ENCODE measurements around the gene ZNF740. TPM values are rescaled to one million over a fixed set of nuclear protein-coding genes. Genes with fewer than 3 reads are reported as not detected.
"Not testable (repeated sequence)": the region's sequence is repeated elsewhere in the genome, so short reads cannot be mapped to it uniquely, and the experiment has no call there.

Gene ZNF740, protein sequence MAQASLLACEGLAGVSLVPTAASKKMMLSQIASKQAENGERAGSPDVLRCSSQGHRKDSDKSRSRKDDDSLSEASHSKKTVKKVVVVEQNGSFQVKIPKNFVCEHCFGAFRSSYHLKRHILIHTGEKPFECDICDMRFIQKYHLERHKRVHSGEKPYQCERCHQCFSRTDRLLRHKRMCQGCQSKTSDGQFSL
- total RNA-seq = 56.8 TPM

DNA sequence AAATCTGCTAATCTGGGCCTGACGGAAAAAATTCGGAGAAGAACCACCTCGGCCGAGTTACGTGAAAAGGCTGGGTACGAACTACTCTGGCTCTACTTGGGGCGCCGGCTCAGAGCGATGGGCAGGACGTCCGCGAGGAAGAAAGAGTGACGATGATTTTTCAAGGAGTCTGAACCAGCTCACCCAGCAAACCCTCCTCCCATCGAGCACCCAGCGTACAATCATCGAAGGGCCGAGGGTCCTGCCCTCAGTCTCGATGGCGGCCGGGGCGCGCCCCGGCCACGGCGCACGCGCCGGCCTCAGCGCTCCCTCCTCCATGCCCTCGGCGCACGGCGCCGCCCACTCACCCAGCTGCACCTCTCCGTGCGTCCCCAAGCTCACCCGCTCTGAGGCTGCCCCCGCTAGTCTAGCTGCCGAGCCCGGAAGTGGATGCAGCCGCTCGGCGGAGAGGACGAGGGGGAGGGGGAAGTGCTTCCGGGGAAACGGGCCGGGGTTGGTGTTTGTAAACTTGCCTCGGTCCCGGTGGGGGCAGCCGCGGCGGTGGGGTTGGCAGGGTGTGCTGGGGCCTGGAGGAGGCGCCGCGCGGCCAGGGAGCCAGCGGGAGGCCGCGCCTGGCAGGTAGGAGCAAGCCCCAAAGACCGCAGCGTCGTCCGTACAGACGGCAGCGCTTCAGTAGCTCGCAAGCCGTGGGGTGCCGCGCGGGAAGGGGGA is at the start of gene ZNF740, which contains the start of gene CSAD:
ZNF740 (plus strand) TSS at position 503 of the 711 bp plus-strand sequence. CDS start 1,262 bp downstream, outside the sequence.
CSAD (minus strand) TSS at position 706 of the 711 bp plus-strand sequence. CDS start 7,455 bp downstream, outside the sequence.
- DNase-seq (ENCODE audit: low spot score) = peak; percentile 98

DNA sequence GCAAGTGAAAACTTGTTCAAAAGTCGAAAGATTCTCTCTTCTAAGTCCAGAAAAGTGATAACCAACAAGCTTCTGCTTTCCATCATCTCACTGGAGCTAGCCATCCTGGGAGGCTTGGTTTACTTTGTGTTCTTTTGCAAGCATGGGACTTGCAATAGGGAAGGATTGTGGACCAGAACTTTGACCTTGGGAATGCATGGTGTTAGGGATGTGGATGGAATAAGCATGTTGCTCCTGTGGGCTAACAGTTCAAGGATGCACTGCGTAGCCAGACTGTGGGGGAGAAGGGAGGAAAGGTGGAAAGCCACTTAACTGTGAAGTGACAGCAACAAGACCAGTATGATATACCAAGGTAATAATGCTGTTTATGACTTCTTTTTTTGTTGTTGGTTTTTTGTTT is 48.7 kb upstream of the ZNF740 start:
- no peak for DNase-seq (ENCODE audit: low spot score)

DNA sequence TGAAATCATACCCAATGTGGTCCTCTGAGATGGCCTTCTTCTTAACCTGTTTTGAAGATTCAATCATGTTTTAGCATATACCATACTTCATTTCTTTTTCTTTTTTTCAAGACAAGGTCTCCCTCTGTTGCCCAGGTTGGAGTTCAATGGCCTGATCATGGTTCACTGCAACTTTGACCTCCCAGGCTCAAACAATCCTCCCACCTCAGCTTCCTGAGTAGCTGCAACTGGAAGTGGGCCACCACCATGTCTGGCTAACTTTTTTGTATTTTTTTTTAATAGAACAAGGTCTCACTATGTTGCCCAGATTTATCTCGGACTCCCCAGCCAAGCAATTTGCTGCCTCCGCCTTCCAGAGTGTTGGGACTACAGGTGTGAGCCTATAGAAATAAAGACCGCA is 46.8 kb upstream of the ZNF740 start:
- no peak for DNase-seq (ENCODE audit: low spot score)

DNA sequence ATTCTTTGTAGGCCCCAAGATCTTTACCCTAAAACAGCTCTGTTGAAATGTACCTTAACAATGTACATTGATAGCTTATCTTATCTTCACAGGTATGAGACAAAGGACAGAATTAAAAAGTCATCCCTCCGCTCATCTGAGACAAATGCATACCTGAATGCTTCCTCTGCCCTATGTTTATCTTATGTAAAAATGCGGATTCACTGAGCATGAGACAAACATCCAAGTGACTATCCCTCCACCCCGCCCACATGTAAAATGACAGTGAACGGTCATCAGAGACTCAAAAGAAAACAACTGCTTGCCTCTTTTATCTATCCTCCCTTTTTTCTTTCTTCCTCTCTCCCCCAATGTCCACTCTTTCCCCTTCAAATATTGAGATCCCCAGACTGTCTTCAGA is 37.2 kb upstream of the ZNF740 start:
- no peak for DNase-seq (ENCODE audit: low spot score)

DNA sequence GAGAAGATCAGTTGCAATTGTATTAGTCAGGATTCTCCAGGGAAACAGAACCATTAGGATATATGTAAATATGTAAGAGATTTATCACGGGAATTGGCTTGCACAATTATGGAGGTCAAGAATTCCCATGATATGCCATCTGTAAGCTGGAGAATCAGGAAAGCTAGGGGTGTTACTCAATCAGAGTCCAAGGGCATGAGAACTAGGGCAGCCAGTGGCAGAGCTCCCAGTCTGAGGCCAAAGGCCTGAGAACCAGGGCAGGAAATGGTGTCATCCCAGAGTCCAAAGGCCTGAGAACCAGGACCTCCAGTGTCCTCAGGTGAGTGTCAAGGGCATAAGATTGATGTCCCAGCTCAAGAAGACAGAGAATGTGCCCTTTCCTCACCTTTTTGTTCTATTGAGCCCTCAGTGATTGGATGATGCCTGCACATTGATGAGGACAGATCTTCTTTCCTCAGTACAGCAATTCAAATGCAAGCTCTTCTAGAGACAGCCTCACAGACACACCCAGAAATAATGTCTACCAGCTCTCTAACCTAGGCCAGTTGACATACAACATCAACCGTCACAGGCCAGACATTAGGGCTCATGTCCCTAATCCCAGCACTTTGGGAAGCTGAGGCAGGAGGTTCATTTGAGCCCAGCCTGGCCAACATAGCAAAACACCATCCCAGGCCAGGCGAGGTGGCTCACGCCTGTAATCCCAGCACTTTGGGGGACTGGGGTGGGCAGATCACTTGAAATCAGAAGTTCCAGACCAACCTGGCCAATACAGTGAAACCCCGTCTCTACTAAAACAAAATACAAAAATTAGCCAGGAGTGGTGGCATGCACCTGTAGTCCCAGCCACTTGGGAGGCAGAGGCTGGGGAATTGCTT is 34.9 kb upstream of the ZNF740 start:
- no peak for DNase-seq (ENCODE audit: low spot score)

DNA sequence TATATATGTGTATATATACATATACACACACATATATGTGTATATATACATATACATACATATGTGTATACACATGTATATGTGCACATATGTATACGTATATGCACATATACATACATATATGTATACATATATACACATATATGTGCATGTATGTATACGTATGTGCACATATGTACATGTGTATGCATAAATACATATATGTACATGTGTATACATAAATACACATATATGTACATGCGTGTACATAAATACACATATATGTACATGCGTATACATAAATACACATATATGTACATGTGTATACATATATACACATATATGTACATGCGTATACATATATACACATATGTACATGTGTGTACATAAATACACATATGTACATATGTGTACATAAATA is 33.3 kb upstream of the ZNF740 start:
- no peak for DNase-seq (ENCODE audit: low spot score)

DNA sequence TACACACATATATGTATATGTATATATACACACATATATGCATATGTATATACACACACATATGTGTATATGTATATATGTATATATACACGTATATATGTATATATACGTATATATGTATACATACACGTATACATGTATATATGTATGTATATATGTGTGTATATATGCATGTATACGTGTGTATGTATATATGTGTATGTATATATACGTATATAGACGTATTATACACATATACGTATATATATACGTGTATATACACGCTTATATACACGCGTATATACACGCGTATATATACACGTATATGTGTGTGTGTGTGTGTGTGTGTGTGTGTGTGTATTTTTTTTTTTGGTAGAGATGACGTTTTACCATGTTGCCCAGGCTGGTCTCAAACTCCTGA is 32.9 kb upstream of the ZNF740 start:
- no peak for DNase-seq (ENCODE audit: low spot score)

DNA sequence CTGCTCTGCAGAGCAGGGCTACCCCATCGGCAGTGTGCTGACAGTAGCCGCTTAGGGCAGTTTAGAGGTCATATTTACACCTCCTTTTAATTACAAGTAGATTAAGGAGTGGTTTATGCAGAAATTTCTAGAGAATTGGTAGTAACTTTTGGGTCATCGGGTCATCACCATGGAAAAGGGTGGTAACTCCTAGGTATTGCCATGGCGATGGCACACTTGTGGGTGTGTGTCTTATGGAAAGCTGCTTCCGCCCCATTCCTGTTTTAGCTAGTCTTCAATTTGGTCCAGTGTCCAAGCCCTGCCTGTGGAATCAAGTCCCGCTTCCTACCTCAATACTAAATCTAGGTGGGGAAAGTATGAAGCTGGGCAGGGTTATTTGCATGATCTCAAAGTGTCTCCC is 29.5 kb upstream of the ZNF740 start:
- DNase-seq (ENCODE audit: low spot score) = no peak

DNA sequence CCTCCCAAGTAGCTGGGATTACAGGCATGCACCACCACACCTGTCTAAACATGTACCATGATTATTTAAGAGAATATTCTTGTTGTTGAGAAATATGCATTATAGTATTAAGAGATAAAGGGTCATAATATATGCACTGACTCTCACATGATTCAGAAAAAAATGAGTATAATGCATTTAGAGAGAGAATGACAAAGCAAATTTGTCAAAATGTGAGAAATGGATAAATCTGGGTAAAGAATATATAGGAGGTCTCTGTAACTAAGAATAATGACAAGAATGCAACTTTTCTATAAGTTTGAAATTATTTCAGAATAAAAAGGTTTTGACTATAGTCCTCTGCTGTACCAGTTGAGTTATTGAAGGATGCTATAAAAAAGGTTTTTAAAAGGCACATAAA is 28.1 kb upstream of the ZNF740 start:
- no peak for DNase-seq (ENCODE audit: low spot score)

DNA sequence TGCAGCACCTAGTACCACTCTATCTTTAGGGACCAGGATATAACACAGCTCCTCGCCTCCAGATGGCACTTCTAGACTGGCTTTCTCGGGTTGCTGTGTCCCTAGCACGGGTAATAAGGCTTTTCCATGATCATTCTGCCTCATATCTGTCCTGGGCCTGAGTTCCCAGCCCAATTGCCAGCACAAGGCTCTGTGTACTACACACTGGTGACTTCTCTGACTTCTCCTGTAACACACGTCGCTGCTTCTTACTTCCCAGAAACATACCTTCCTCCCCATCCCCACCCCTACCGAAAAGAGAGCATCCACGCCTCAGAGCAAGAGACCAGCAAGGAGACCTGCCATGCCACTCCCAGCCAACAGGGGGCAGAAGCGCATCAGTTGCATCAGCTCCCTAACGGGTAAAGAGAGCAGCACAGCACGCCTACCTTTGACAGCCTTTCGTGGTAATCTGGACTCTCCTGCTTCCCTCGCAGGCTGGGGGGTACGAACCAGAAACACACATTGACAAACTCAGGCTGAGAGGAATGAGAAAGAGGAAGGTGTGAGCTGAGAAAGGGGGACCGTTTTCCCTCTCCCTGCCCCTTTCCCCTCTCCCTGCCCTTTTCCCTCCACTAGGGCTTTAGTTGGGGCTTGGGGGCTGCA is 21.2 kb upstream of the ZNF740 start:
- DNase-seq (ENCODE audit: low spot score) = peak; percentile 91

DNA sequence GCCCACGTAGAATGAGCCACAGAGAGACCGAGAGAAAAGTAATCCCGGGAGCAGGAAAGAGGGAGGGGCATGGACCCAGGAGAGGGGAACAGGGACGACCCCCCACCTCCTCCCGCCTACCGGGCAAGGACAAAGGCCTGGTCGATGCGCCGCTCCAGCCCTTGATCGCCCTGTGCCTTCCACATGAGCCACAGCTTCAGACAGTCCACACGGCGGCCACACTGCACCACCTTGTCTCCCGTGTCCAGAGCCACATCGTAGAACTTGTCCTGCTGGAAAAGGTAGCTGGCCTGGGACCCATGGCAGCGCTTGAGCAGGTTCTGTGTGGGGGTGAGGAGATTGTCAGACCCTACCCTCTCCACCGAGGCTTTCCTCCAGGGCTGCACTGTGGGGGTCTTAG is 20.5 kb upstream of the ZNF740 start:
- no peak for DNase-seq (ENCODE audit: low spot score)

DNA sequence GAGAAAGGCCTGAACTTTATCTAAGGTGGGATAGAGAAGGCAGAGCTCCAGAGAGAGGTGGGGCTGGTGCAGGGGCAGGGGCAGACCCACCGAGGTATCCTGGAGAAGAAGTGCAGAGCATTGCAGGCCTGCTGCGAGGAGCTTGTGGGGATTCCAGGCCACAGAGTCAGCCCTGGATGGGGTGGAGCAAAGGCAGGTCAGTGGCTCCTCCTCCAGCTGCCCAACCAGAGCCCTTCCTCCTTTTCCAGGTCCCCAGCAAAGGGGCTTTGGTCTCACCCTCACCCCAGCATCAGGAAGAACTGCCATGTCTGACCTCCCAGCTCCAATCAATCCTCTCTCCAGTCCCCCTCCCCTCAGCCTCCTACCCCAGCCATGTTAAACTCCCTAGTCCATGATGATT is 19.8 kb upstream of the ZNF740 start:
- no peak for DNase-seq (ENCODE audit: low spot score)

DNA sequence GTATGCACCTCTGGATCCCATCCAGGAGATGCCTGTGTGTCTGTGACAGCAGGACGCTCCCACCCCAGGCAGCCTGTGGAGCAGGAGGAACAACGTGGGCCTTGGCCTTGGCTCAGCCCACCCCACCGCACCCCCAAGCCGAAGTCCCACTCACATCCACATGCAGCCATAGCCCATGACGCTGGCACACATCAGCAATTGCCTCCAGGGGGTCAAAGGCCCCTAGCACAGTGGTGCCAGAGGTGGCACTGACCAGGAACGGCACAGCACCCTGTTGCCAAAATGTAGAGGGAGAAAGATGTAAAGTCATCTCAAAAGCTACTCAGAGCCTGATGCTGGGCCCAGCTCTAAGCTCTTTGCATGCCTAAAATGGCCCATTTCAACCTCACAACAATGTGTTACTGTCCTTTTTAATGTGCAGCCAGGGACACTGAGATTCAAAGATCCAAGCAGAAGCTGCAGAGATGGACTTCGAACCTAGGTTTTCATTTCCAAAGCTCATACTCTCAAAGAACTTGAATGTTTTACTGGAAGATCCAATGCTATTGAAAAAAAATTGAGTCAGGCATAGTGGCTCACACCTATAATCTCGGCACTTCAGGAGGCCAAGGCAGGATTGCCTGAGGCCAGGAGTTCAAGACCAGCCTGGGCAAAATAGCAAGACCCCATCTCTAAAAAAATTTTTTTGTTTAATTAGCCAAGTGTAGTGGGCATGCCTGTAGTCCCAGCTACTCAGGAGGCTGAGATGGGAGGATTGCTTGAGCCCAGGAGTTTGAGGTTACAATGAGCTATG is 19.2 kb upstream of the ZNF740 start:
- DNase-seq (ENCODE audit: low spot score) = no peak

DNA sequence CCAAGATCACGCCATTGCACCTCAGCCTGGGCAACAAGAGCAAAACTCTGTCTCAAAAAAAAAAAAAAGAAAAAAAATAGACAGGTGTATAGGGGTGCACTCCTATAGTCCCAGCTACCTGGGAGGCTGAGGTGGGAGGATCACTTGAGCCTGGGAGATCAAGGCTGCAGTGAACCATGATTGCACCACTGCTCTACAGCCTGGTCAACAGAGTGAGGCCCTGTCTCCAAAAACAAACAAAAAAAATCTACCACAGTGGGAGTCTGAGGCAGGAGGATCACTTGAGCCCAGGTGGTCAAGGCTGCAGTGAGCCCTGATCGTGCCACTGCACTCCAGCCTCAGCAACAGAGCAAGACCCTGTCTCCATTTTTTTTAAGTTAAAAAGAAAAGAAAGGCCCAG is 17.5 kb upstream of the ZNF740 start:
- DNase-seq (ENCODE audit: low spot score) = not testable (repeated sequence)

DNA sequence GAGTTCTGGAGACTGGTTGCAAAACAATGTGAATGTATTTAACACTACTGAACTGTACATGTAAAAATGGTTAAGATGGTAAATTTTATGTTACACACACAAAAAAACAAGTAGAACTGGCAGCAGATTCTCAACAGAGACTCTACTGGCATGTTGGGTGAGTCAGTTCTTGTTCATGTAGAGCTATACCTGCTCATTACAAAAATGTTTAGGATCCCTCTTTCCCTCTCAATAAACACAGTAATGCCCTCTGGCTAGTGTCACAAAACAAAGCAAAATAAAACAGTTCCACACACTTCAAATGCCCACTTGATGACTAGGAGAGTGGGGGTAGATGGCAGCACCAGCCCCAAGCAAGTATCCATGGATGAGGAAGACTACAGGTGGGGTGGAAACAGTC is 13.7 kb upstream of the ZNF740 start:
- DNase-seq (ENCODE audit: low spot score) = no peak

DNA sequence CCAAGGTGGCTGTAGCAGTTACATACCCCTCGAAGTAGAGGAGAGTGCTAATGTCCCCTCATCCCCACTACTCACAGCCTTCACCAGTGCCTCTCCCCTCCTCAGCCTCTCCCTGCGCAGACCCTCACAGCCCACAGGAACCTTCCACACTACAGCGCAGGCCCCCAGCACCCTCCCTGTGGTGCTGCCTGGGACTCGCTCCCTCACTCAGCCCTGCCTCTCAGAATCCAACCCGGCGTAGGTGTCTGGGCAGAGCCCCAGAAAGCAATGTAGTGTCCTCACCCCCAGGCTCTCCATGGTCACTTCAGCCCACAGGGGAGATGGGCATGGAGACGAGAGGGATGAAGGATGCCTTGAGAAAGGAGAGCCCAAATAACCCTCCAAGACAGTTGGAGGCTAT is 10.9 kb upstream of the ZNF740 start:
- peak; percentile 26 for DNase-seq (ENCODE audit: low spot score)

DNA sequence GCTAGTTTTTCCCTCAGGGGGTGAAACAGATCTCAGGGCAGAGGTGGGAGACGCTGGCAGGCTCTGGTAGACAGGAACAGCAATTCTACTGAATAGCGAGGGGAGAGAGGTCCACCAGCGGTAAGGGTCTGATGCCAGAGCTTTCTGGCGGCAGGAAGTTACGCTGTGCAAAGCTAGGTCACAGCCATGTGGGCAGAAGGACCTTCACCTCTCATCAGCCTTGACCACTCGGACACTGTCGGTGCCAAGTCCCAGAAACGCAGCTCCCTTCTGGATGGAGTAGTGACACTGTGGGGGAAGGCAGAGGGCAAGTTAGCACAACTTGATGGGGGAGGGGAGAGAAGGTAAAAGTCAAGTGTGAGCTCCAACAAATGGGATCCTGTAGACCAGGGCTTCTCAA is 10.3 kb upstream of the ZNF740 start:
- DNase-seq (ENCODE audit: low spot score) = peak; percentile 30

DNA sequence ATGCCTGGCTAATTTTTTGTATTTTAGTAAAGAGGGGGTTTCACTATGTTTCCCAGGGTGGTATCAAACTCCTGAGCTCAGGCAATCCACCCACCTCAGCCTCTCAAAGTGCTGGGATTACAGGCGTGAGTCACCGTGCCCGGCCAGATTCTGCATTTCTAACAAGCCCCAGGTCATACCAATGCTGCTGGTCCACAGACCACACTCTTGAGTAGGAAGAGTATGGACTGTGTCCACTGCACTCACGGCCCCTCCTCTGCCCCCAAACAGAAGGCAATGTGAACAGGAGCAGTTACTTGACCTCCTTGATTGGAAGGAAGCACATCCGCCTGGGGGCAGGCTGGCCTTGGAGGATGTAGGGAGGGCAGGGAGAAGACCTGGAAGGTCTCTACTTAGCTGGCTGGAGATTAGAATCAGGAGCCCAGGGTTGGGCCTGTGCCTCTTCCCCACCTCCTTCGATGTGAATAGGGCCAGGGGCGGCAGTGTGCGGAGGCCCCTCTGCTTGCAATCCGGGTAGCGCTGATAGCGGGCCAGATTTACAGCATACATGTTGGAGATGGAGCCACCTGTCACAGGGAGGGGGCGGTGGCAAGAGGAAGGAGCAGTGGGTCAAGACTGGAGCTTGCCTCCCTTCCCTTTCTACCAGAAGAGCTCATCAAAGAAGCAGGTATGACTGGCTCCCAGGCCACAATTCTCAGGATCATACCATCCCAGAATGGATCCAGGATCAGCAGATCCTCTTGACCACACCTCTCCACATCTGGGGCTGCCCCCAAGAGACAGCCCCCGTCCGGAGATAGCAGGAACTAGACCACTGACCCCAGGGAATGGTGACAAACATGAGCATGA is 9.4 kb upstream of the ZNF740 start:
- peak; percentile 42 for DNase-seq (ENCODE audit: low spot score)

DNA sequence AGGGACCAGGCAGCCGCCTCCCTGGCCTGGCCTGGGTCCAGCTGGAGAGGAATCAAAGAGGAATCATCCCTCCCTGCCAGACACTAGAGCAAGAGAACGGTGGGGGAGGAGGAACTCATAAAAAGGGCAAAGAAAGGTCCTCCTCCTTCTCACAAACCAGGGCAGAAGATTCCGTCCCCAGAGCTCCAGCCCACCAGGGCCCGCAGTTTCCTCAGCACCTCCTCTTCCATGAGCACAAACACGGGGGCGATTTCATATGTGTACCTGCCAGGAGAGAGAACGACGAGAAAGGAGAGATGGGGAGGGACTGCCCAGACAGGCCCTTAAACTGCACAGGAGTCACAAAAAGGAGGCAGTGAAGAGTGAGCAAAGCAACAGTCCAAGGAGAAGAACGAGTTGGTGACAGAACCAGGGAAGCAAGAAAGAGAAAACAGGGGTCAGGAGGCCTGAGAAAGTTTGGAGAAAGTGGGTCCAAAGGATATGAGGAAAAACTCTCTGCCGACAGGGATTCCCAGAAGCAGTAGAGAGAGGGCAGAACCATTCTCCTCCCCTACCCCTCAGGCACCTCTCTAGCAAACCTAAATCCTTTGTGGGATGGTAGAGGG is 8.7 kb upstream of the ZNF740 start:
- peak; percentile 69 for DNase-seq (ENCODE audit: low spot score)

DNA sequence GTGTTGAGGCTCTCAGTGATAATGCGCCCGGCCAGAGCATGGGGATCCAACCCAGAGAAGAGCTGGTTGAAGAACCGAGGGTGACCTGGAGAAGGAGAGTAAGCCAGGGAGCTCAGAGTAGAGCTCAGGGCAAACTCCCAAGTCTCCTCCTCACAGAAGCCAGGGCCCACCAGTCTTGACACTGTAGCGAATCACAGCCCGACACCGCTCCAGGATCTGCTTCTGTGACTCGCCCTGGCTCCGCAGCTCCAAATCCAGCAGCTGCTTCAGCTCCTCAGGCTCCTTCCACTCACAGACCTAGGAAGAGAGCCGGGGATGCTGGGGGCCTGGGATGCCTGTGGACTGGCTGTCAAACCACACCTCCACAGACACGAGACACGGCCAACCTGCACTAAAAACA is 8.2 kb upstream of the ZNF740 start:
- DNase-seq (ENCODE audit: low spot score) = no peak
